ELF-1 (cell line): ENCODE data around the gene DMWD.
"Not testable (repeated sequence)": the region's sequence is repeated elsewhere in the genome, so short reads cannot be mapped to it uniquely, and the experiment has no call there.

Experiments used
- DNase-seq: peaks from one replicate; pipeline ENCODE4 v3.0.0-alpha.2; 2016; ENCODE audit warnings: low read depth, low spot score

DMWD gene

DNA sequence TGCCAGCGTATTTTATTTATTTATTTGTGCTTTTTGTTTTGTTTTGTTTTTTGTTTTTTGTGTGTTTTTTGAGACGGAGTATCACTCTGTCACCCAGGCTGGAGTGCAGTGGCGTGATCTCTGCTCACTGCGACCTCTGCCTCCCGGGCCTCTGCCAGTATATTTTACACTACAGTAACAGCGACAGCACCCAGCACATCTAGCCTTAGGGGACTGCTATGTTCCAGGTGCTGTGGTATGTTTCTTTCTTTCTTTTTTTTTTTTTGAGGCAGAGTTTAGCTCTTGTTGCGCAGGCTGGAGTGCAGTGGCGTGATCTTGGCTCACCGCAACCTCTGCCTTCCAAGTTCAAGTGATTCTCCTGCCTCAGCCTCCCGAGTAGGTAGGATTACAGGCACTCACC lies 41.2 kb downstream of the DMWD start:
- DNase-seq = not testable (repeated sequence)

DNA sequence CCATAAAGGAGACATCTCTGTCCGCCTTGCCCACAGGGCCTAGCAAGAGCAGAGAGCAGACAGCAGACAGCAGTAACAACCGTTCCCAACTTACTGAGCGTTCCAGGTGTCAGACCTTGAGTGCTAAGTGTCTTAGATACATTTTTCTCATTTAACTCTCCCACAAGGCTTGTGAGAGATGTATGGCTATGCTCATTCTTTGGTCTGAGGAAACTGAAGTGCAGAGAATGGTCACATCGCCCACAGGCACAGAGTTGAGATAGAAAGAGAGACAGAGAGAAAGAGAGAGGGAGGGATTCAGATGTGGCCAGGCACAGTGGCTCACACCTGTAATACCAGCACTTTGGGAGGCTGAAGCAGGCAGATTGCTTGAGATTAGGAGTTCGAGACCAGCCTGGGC lies 45.1 kb downstream of the DMWD start:
- no peak for DNase-seq

DNA sequence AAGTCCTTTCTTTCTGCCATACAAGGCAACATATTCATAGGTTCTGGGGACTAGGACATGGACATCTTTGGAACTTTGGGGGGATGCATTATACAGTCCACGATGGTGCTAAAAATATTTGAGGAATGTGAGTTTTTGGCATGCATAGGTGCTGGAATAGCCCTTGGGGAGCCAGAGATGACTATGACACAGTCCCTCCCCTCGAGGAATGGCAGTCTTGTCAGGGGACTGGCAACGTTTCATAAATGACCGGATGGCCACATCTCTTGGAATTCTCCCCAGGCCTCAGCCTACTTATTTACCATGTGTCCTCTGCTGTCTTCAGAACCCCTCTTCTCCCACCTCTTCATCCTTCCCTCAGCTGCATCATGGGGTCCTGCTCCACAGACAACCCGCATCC lies 45.8 kb downstream of the DMWD start:
- DNase-seq = no peak

DNA sequence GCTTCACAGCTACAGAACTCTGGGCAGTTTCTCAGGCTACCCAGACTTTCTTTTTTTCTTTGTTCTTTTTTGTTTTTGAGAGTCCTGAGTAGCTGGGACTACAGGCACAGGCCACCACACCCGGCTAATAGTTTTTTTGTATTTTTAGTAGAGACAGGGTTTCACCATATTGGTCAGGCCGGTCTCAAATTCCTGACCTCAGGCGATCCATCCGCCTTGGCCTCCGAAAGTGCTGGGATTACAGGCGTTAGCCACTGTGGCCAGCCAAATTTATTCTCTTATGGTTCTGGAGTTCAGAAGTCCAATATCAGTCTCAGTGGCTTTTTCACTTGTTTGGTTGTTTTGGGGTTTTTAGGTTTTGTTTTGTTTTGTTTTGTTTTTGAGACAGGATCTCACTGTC lies 47.0 kb downstream of the DMWD start:
- no peak for DNase-seq

DNA sequence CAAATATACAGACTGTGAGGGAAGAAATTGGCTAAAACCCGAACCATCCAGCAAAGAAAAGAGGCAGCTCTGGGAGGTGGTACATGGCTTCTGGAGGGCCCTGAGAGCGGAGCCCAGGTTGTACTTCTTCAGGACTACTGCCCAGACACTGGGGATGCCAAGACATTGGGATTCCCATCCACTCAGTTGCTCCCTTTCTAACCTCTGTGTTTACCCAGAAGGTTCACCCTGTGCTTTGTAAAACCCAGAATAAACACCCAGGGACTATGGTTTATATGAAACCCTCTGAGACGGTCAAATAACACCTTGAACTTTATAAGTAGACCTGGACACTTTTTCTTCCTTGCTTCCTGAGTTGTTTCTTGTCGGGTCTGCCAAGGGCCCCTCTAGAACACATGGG lies 49.7 kb downstream of the DMWD start:
- DNase-seq = no peak

DNA sequence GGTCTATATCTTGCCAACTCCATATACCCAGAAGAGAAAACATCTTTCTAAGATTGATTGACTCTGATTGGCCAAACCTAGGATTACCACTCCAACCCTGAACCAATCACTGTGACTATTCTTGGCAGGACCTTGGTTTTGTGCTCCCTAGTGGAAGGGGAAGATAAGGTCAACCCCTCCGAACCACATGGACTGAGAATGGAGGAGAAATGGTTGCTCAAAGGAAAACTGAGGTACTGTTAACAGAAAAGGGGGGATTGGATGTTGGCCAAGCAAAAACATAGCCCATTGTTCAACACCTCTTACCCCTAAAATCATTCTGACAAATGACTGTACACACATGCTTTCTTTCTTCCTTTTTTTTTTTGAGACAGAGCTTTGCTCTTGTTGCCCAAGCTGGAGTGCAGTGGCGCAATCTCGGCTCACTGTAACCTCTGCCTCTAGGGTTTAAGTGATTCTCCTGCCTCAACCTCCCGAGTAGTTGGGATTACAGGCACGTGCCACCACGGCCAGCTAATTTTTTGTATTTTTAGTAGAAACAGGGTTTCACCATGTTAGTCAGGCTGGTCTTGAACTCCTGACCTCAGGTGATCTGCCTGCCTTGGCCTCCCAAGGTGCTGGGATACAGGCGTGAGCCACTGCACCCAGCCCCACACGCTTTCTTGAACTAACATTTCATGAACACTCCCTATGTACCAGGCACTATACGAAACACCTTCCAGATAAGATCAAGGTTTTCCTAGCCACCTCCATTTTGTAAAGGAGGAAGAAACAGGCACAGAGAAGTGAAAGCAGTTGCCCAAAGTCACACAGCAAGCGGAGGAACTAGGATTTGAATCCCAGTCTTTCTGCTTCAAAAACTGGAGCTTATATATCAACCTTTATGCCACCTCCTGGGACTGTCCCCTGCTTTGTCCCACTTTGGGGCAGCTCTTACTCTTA lies 52.9 kb downstream of the DMWD start:
- no peak for DNase-seq

DNA sequence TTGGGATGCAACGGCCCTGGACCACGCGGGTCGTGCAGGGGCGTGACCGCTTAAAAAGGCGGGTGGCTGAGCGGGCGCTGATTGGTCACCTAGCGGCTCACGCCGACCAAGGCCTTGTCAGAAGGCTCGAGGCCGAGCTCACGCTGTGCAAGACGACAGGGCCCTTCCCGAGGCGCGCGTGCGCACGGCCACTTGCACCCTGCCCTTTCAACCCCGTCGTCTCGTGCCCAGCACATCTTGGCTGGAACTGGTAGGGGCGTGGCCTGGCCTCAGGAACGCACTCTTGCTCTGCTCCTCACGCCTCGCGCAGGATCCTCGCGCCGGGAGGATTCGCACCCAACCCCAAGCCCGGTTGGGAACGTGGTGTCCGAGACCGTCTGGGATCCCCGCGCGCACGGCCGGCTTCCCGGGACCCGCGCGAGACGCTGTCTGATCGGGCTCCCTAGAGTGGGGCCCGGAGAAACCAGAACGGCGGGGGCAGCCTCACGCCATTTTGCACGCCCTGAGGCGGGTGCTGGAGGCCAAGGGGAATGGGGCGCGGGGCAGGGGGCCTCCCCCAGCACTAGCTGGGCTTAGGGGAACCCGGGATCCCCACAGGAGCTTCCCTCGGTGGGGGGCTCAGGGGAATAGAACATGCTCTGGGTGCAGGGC lies 59.4 kb downstream of the DMWD start, which contains the start of gene MEIOSIN:
Gene MEIOSIN, plus strand, starts transcription at position 280 of the 651 bp plus-strand sequence. CDS start 1,938 bp downstream, outside the sequence.
- DNase-seq = no peak
